ENCODE results near the gene WNT7A.

The WNT7A gene

DNA sequence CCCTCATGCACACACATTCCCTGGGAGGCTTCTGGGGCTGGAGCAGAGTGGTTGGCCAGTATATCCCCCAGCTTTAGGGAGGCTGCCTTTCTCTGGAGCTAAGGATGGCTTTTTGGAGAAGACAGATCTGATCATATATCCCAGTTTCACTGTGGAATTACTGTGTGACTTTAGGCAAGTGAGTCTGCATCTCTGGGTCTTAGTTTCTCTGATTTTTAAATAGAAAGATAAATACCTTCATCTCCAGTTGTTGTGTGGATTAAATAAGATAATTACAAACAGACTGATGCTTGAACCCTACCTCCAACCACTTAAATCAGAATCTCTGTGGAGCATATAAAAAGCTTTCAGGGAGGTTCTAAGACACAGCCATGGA, 11.1 kb upstream of the WNT7A start:
- no peak overlapping the region for H3K4me3 ChIP-seq (replicated peaks; ENCODE audit: low read depth, low read length)
- DNase-seq (ENCODE audit: extremely low read depth, low read depth): no peak
- TF ChIP-seq, protein P1, sequence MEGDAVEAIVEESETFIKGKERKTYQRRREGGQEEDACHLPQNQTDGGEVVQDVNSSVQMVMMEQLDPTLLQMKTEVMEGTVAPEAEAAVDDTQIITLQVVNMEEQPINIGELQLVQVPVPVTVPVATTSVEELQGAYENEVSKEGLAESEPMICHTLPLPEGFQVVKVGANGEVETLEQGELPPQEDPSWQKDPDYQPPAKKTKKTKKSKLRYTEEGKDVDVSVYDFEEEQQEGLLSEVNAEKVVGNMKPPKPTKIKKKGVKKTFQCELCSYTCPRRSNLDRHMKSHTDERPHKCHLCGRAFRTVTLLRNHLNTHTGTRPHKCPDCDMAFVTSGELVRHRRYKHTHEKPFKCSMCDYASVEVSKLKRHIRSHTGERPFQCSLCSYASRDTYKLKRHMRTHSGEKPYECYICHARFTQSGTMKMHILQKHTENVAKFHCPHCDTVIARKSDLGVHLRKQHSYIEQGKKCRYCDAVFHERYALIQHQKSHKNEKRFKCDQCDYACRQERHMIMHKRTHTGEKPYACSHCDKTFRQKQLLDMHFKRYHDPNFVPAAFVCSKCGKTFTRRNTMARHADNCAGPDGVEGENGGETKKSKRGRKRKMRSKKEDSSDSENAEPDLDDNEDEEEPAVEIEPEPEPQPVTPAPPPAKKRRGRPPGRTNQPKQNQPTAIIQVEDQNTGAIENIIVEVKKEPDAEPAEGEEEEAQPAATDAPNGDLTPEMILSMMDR (IDR thresholded peaks at IDR 0.05; ENCODE audit: low read depth, low read length, missing control alignments): no peak

DNA sequence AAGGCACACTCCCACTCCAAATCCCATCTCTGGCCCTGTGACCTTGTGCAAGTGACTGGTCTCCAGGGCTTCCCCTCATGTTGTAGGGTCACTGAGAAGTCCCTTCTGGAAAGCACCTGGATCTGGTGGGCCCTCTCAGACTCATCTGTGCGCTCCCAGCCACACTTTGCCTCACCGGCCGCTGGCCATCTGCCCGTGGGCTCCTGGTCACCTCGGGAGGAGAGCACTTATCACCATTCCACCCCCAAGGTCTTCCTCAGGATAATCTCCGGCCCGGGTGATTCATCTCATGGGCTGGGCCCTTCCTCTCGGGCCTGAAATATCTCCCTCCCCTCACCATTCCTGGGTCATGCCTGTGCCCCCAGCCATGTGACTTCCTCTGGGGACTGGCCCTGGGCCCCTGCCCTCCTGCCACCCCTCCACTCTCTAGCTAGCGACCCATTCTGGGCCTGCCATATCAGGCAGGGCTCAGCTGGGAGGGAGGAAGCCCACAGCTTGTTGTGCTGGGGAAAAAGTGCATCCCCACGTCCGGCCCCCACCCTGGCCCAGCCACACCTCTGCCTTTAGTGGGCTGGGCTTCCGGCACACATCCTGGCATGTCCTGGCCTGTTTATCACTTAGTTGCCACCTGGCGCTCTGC, 10.6 kb upstream of the WNT7A start:
- DNase-seq (ENCODE audit: extremely low read depth, low read depth): no peak
- TF ChIP-seq, protein P1 (IDR thresholded peaks at IDR 0.05; ENCODE audit: low read depth, low read length, missing control alignments): no peak

DNA sequence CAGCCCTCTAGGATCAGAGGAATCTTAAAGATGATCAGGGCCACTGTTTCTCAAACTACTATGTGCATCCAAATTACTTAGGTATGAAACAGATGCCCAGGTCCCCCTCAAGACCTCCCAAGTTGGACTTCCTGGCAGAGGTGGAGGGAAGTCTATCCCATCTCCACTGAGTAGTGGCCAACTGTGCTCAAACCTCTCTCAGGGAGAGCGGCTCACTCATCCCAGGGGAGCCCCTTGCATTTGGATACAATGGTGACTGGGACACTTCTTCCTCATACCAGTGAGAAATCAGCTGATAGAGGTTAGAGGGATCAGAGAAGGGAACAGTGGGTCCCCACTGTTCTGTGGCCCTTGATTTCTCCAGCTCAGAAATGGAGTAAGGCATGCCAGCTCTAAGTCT, 8.7 kb upstream of the WNT7A start:
- TF ChIP-seq, protein P1 (IDR thresholded peaks at IDR 0.05; ENCODE audit: low read depth, low read length, missing control alignments): no peak
- no peak for DNase-seq (ENCODE audit: extremely low read depth, low read depth)
- no peak overlapping the region for H3K4me3 ChIP-seq (replicated peaks; ENCODE audit: low read depth, low read length)

More for the DNA sequence above, 10.6 kb upstream of the WNT7A start:
- H3K4me3 ChIP-seq (replicated peaks; ENCODE audit: low read depth, low read length): no peak overlapping the region

- DNase-seq (ENCODE audit: extremely low read depth, low read depth): no peak
- H3K4me3 ChIP-seq (replicated peaks; ENCODE audit: low read depth, low read length): no peak overlapping the region
- TF ChIP-seq, protein P1 (IDR thresholded peaks at IDR 0.05; ENCODE audit: low read depth, low read length, missing control alignments): no peak
Measured at GRCh38 chr3:13887495-13888300, 7.8 kb upstream of the WNT7A start.

DNA sequence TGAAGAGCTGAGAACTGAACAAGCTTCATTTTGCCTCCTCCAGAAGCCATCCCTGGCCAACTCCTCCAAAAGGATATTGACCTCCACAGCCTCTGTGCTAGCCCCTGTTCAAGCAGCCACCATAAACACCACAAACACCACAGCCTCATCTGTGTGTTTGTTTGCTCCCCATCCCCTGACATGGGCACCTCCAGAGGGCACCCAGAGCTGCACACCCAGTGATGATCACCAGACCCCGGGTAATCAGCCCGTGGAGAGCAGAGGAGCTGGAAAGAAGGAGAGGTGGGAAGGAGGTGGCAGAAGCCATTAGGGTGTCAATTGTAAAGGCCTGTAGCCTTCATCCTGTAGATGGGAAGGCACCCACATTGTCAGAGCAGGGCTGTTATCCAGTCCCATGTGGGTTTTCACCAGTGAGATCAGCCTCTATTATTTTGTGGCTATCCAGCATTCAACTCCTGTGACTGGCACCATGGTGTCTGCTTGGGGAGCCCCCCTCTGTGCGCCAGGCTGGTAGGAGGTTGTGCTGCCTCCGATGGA, 6.8 kb upstream of the WNT7A start:
- TF ChIP-seq, protein P1 (IDR thresholded peaks at IDR 0.05; ENCODE audit: low read depth, low read length, missing control alignments): no peak
- DNase-seq (ENCODE audit: extremely low read depth, low read depth): no peak
- H3K4me3 ChIP-seq (replicated peaks; ENCODE audit: low read depth, low read length): no peak overlapping the region

DNA sequence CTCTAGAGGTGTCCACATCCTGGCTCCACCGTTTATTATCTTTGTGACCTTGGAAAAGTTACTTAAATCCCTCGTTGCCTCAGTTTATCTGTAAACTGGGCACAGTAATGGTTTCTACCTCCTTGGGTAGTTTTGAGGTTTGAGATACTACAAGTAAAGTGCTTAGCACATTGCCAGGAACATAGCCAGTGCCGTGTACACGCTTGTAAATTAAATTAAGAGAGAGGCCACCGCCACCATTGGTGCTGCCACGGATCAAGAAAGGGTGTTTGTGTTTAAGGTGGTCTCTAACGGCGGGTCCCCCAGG, 5.8 kb upstream of the WNT7A start:
- DNase-seq (ENCODE audit: extremely low read depth, low read depth): no peak
- TF ChIP-seq, protein P1 (IDR thresholded peaks at IDR 0.05; ENCODE audit: low read depth, low read length, missing control alignments): no peak
- no peak overlapping the region for H3K4me3 ChIP-seq (replicated peaks; ENCODE audit: low read depth, low read length)
